Breast epithelium (tissue), 3 donors: ENCODE measurements around the gene CD8B2.
"Not testable (repeated sequence)": the region's sequence is repeated elsewhere in the genome, so short reads cannot be mapped to it uniquely, and the experiment has no call there.

ENCODE experiments used
- POLR2A ChIP-seq: fragments of 450-650 bp; IDR thresholded peaks from one replicate; pipeline ENCODE4 v1.6.1; 2016; ENCODE audit warnings: antibody characterized with exemption, mild to moderate bottlenecking, moderate library complexity
- TF ChIP-seq, protein P1 (sequence below), 3 donors: fragments of 450-650 bp; IDR thresholded peaks; one replicate each; pipeline ENCODE4 v1.5.1; 2016 to 2017; ENCODE audit warnings: antibody characterized with exemption in 3 of 3, mild to moderate bottlenecking in 3 of 3, moderate library complexity in 3 of 3

DNA sequence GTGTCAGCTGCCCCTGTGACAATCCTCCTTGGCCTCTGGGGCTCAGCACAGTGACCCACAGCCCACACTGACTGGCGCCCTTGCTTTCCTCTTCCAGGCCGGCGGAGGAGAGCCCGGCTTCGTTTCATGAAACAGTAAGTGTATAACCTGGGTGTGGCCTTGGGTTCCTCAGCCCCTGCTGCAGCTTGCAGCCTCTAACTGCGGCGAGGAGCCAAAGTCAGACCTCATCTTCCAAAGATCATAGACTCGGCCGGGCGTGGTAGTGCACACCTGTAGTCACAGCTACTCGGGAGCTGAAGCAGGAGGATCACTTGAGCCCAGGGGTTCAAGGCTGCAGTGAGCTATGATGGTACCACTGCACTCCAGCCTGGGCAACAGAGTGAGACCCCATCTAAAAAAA lies 17.0 kb downstream of the CD8B2 start:
- TF ChIP-seq, protein P1, sequence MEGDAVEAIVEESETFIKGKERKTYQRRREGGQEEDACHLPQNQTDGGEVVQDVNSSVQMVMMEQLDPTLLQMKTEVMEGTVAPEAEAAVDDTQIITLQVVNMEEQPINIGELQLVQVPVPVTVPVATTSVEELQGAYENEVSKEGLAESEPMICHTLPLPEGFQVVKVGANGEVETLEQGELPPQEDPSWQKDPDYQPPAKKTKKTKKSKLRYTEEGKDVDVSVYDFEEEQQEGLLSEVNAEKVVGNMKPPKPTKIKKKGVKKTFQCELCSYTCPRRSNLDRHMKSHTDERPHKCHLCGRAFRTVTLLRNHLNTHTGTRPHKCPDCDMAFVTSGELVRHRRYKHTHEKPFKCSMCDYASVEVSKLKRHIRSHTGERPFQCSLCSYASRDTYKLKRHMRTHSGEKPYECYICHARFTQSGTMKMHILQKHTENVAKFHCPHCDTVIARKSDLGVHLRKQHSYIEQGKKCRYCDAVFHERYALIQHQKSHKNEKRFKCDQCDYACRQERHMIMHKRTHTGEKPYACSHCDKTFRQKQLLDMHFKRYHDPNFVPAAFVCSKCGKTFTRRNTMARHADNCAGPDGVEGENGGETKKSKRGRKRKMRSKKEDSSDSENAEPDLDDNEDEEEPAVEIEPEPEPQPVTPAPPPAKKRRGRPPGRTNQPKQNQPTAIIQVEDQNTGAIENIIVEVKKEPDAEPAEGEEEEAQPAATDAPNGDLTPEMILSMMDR (IDR thresholded peaks at IDR 0.05) = not testable (repeated sequence)
- not testable (repeated sequence) for TF ChIP-seq POLR2A
